ENCODE results near the gene PIEZO2.
"Not testable (repeated sequence)": the region's sequence is repeated elsewhere in the genome, so short reads cannot be mapped to it uniquely, and the experiment has no call there.

PIEZO2 gene

DNA sequence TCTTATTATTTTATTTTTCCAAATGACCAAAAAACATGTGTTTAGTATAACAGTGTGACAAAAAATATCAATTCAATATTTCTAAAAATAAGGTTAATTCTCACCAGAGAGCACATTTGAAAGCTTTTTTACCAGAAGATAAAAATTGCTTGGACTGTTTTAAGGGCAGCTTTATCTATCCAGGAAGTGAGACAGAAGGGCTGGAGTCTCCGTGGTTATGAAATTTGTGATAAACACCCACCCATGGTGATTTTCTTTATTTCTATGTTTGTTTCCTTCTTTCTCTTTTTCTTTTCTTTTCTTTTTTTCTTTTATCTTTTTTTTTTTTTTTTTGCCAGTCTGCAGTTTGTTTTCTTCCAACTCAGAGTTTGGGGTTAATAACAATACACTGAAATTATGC, 298.5 kb downstream of the PIEZO2 start:
- DNase-seq (ENCODE audit: low read depth in 2 of 2, low spot score in 1 of 2) = no peak

DNA sequence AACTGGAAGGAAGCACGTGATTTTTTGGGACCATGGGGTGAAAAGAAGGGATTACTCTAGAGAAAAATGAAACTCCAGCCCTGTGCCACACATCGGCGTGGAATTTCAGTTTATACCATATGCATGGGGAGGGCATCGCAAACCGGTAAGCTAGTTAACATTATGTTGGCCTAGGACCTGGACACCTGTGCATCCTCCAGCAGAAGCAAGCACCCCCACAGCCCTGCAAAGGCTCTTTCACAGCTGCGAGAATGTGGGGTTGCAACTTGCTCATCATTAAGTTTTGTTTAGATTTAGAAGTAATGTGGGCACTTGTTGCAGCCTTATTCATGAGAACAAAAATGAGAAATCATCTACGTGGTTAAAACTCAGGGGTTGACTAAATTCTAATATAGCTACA, 299.2 kb downstream of the PIEZO2 start:
- DNase-seq (ENCODE audit: low read depth in 2 of 2, low spot score in 1 of 2) = no peak

GRCh38 chr18:10847907-10848306, 301.5 kb downstream of the PIEZO2 start:
- no peak for DNase-seq (ENCODE audit: low read depth in 2 of 2, low spot score in 1 of 2)

DNA sequence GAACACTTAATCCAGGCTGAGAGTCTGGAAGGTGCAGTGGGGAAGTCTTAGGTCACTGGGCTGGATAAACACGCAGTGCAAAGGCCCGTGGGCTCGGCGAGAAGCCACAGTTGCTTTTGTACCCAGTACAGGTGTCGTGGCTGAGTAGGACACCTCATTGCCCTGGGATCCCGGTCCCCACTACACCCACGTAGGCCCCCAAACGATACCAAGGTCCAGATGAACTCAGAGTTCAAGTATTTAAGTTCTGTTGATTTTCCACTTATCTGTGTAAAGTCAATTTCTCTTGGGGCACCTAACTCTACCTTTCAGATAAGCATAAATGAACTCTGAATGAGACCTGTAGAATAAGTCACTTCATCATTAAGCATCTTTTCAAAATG, 302.0 kb downstream of the PIEZO2 start:
- no peak for DNase-seq (ENCODE audit: low read depth in 2 of 2, low spot score in 1 of 2)

- DNase-seq (ENCODE audit: low read depth in 2 of 2, low spot score in 1 of 2) = no peak
Observed at GRCh38 chr18:10846657-10847407, 302.5 kb downstream of the PIEZO2 start.

- DNase-seq (ENCODE audit: low read depth in 2 of 2, low spot score in 1 of 2) = not testable (repeated sequence)
Observed at GRCh38 chr18:10846035-10846434, 303.3 kb downstream of the PIEZO2 start.

GRCh38 chr18:10843565-10843964, 305.8 kb downstream of the PIEZO2 start:
- no peak for DNase-seq (ENCODE audit: low read depth in 2 of 2, low spot score in 1 of 2)

DNA sequence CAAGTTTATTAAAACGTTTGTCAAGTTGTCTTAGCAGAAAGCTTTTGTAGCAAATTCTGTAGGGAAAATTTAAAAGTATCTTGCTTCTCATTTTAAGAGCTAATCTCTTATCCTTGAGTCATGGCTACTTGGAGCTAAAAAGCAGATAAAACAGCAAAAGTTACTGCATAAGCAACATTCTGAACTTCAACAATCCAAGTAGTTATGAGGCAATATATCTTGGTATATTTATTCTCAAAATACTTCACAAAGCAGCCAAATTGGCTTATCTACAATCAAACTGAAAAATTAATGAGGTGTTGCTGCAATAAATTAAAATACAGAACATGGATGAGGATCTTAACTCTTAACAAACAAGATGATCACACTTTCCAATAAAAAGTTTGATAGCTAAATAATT, 306.5 kb downstream of the PIEZO2 start:
- DNase-seq (ENCODE audit: low read depth in 2 of 2, low spot score in 1 of 2) = no peak

DNA sequence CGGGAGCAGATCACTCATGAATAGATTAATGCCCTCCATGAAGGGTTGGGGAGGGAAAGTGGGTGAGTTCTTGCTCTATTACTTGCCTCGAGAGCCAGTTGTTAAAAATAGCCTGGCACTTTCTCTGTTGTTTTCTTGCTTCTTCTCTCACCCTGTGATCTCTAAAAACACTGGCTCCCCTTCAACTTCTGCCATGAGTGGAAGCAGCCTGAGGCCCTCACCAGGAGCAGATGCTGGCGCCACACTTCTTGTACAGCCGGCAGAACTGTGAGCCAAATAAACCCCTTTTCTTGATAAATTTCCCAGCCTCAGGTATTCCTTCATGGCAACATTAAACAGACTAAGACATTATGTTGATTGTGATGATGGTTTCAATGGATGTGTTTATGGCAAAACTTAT, 307.0 kb downstream of the PIEZO2 start:
- no peak for DNase-seq (ENCODE audit: low read depth in 2 of 2, low spot score in 1 of 2)

DNA sequence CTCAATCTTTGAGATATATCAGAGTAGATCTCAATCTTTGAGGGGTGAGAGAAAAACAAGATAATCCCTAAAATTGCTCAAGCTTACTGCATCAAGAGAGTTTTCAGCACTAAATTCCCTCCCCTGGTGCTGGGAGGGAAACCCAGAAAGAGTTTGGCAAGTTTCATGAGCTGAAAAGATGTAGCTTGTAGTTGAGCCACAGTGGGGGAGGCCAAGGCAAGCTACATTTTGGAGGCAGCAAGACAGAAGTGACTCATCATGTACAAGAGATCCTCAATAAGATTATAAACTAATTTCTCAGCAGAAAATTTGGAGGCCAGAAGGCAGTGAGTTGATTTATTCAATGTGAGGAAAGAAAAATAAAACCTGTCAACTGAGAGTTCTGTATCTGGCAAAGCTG, 308.2 kb downstream of the PIEZO2 start:
- no peak for DNase-seq (ENCODE audit: low read depth in 2 of 2, low spot score in 1 of 2)

GRCh38 chr18:10840743-10841142, 308.6 kb downstream of the PIEZO2 start:
- no peak for DNase-seq (ENCODE audit: low read depth in 2 of 2, low spot score in 1 of 2)

DNA sequence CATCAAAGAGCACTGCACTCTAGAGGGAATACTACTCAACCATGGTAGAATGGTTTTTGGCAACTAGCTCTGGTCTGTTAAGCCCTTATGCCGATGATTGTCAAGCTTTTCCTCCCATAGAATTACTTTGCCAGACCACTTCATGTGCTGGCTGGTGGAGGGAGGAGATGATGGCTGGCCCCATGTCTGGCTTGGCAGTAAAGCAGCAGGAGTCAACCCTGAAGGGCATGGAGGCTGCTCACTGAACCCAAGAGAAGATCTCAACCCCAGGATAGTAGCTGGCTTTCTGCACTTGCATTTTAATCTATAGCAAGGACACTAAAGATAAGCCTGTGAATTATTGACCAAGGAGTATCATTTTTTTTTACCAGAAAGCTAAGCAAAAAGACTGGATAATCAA, 309.9 kb downstream of the PIEZO2 start:
- DNase-seq (ENCODE audit: low read depth in 2 of 2, low spot score in 1 of 2) = no peak

DNA sequence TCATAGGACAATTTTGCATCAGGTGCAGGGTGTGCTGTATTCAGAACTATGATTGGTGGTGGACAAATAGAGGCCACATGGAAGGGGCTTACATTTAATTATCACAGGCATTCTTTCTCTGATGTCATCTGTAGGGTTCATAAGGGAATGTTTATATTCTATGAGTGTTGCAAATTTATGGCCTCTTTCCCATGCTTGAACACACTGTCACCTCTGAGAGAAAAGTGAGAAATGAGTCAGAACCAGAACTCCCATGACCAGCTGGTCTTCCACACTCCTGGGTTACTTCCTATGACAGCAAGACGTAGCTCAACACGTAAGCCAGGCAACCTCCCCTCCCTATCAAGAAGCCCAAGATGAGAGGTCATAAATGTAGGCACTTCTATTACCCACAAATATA, 310.8 kb downstream of the PIEZO2 start:
- no peak for DNase-seq (ENCODE audit: low read depth in 2 of 2, low spot score in 1 of 2)

GRCh38 chr18:10834128-10834815, 315.1 kb downstream of the PIEZO2 start:
- DNase-seq (ENCODE audit: low read depth in 2 of 2, low spot score in 1 of 2) = no peak

GRCh38 chr18:10833656-10834055, 315.7 kb downstream of the PIEZO2 start:
- DNase-seq (ENCODE audit: low read depth in 2 of 2, low spot score in 1 of 2) = no peak

- DNase-seq (ENCODE audit: low read depth in 2 of 2, low spot score in 1 of 2) = no peak
Observed at GRCh38 chr18:10826400-10826799, 323.0 kb downstream of the PIEZO2 start.

- no peak for DNase-seq (ENCODE audit: low read depth in 2 of 2, low spot score in 1 of 2)
Observed at GRCh38 chr18:10822456-10822855, 326.9 kb downstream of the PIEZO2 start.

- DNase-seq (ENCODE audit: low read depth in 2 of 2, low spot score in 1 of 2) = no peak
Observed at GRCh38 chr18:10820681-10821080, 328.7 kb downstream of the PIEZO2 start.

GRCh38 chr18:10814336-10814735, 335.0 kb downstream of the PIEZO2 start:
- no peak for DNase-seq (ENCODE audit: low read depth in 2 of 2, low spot score in 1 of 2)

- DNase-seq (ENCODE audit: low read depth in 2 of 2, low spot score in 1 of 2) = no peak
Observed at GRCh38 chr18:10805587-10806118, 343.7 kb downstream of the PIEZO2 start.

GRCh38 chr18:10804126-10804525, 345.2 kb downstream of the PIEZO2 start:
- DNase-seq (ENCODE audit: low read depth in 2 of 2, low spot score in 1 of 2) = no peak

GRCh38 chr18:10798727-10799550, 350.4 kb downstream of the PIEZO2 start:
- no peak for DNase-seq (ENCODE audit: low read depth in 2 of 2, low spot score in 1 of 2)
